H9 (cell line): ENCODE results near the gene ITGAE. TPM values are rescaled to one million over a fixed set of nuclear protein-coding genes. Genes with fewer than 3 reads are reported as not detected.
A peak's percentile ranks its signal among the peaks of the same experiment; 100 is the strongest.

Experiments
- DNase-seq: peaks from one replicate; pipeline ENCODE4 v3.0.0-alpha.2; 2017
- H2AFZ ChIP-seq: one replicate; pipeline ENCODE4 v1.6.1; 2013; ENCODE audit warnings: mild to moderate bottlenecking, low read length, control low read depth, moderate library complexity
- H2AK5ac ChIP-seq: 2 replicates; pipeline ENCODE4 v1.6.1; 2013; ENCODE audit warnings: low read length, control low read depth, mixed read lengths; ENCODE audit not compliant: insufficient read length
- H2BK120ac ChIP-seq: one replicate; pipeline ENCODE4 v1.6.1; 2013; ENCODE audit warnings: low read depth, mild to moderate bottlenecking, low read length, control low read depth, inconsistent platforms; ENCODE audit not compliant: poor library complexity, severe bottlenecking
- H2BK12ac ChIP-seq: 2 replicates; pipeline ENCODE4 v1.6.1; 2013; ENCODE audit warnings: low read length, control low read depth, mixed read lengths, low read depth; ENCODE audit not compliant: insufficient read length
- H2BK15ac ChIP-seq: 2 replicates; pipeline ENCODE4 v1.6.1; 2013; ENCODE audit warnings: low read depth, low read length, control low read depth
- H2BK20ac ChIP-seq: one replicate; pipeline ENCODE4 v1.6.1; 2013; ENCODE audit warnings: low read depth, mild to moderate bottlenecking, low read length, control low read depth, inconsistent platforms; ENCODE audit not compliant: poor library complexity, severe bottlenecking
- H2BK5ac ChIP-seq: 2 replicates; pipeline ENCODE4 v1.6.1; 2013; ENCODE audit warnings: low read length, control low read depth, mixed read lengths; ENCODE audit not compliant: insufficient read length
- H3K14ac ChIP-seq: 2 replicates; pipeline ENCODE4 v1.6.1; 2013; ENCODE audit warnings: low read length, control low read depth; ENCODE audit not compliant: insufficient read depth
- H3K18ac ChIP-seq: 2 replicates; pipeline ENCODE4 v1.6.1; 2013; ENCODE audit warnings: low read depth, mild to moderate bottlenecking, mixed read lengths, low read length, control low read depth; ENCODE audit not compliant: insufficient read length
- H3K23ac ChIP-seq: 2 replicates; pipeline ENCODE4 v1.6.1; 2013; ENCODE audit warnings: low read length, control low read depth, mixed read lengths, low read depth; ENCODE audit not compliant: insufficient read length
- H3K23me2 ChIP-seq: 2 replicates; pipeline ENCODE4 v1.6.1; 2013; ENCODE audit warnings: low read depth, mild to moderate bottlenecking, mixed read lengths, low read length, control low read depth; ENCODE audit not compliant: insufficient read length, poor library complexity, severe bottlenecking
- H3K27ac ChIP-seq: 2 replicates; pipeline ENCODE4 v1.5.1; 2013; ENCODE audit warnings: low read length, control low read depth, mixed read lengths, low read depth; ENCODE audit not compliant: insufficient read length
- H3K27me3 ChIP-seq: 2 replicates; pipeline ENCODE4 v1.6.1; 2013; ENCODE audit warnings: low read length, control low read depth, inconsistent platforms; ENCODE audit not compliant: insufficient read depth
- H3K4ac ChIP-seq: 2 replicates; pipeline ENCODE4 v1.6.1; 2013; ENCODE audit warnings: low read depth, mild to moderate bottlenecking, control low read depth, inconsistent platforms, low read length, moderate library complexity
- H3K4me1 ChIP-seq: 2 replicates; pipeline ENCODE4 v1.6.1; 2013; ENCODE audit warnings: low read length, control low read depth, inconsistent platforms; ENCODE audit not compliant: insufficient read depth
- H3K4me2 ChIP-seq: 2 replicates; pipeline ENCODE4 v1.6.1; 2013; ENCODE audit warnings: low read length, control low read depth, mixed read lengths; ENCODE audit not compliant: insufficient read length, insufficient read depth
- H3K56ac ChIP-seq: 2 replicates; pipeline ENCODE4 v1.6.1; 2013; ENCODE audit warnings: low read depth, mild to moderate bottlenecking, mixed read lengths, low read length, control low read depth; ENCODE audit not compliant: insufficient read length
- H3K79me1 ChIP-seq: 2 replicates; pipeline ENCODE4 v1.6.1; 2013; ENCODE audit warnings: low read depth, mild to moderate bottlenecking, moderate library complexity, low read length, control low read depth, inconsistent platforms; ENCODE audit not compliant: insufficient read depth, poor library complexity, severe bottlenecking
- H3K79me2 ChIP-seq: 2 replicates; pipeline ENCODE4 v1.6.1; 2013; ENCODE audit warnings: low read length, control low read depth, inconsistent platforms; ENCODE audit not compliant: insufficient read depth
- H3K9ac ChIP-seq: 2 replicates; pipeline ENCODE4 v1.6.1; 2013; ENCODE audit warnings: low read length, control low read depth, mixed read lengths; ENCODE audit not compliant: insufficient read length; ENCODE audit errors: extremely low read depth
- H3K9me3 ChIP-seq: one replicate; pipeline ENCODE4 v1.6.1; 2013; ENCODE audit warnings: low read depth, low read length, inconsistent platforms; ENCODE audit not compliant: control insufficient read depth
- H3T11ph ChIP-seq: one replicate; pipeline ENCODE4 v1.6.1; 2013; ENCODE audit warnings: mild to moderate bottlenecking, low read length, control low read depth, inconsistent platforms
- H4K20me1 ChIP-seq: one replicate; pipeline ENCODE4 v1.6.1; 2013; ENCODE audit not compliant: control insufficient read depth, insufficient read length, insufficient read depth
- H4K5ac ChIP-seq: 2 replicates; pipeline ENCODE4 v1.6.1; 2013; ENCODE audit warnings: low read depth, mild to moderate bottlenecking, mixed read lengths, low read length, control low read depth; ENCODE audit not compliant: insufficient read length
- H4K8ac ChIP-seq: replicated peaks from 2 replicates; pipeline ENCODE4 v1.6.1; 2013; ENCODE audit warnings: low read length, control low read depth, mixed read lengths, low read depth; ENCODE audit not compliant: insufficient read length
- H4K91ac ChIP-seq: 2 replicates; pipeline ENCODE4 v1.6.1; 2013; ENCODE audit warnings: low read depth, mild to moderate bottlenecking, moderate library complexity, mixed read lengths, low read length, control low read depth; ENCODE audit not compliant: insufficient read length
- H3K27ac Mint-ChIP-seq, 3 experiments: 2 replicates in 2 of 3; 3 replicates in 1 of 3; pipeline ENCODE4 v1.8.0; 2020 to 2021; ENCODE audit warnings: mixed read lengths in 3 of 3, mild to moderate bottlenecking in 1 of 3, moderate library complexity in 1 of 3
- H3K27me3 Mint-ChIP-seq: 2 replicates; pipeline ENCODE4 v1.8.0; 2021; ENCODE audit warnings: low read depth, mild to moderate bottlenecking, moderate library complexity, mixed read lengths
- H3K36me3 Mint-ChIP-seq, 3 experiments: 2 replicates in 2 of 3; 3 replicates in 1 of 3; pipeline ENCODE4 v1.8.0; 2020 to 2021; ENCODE audit warnings: low read depth in 3 of 3, mixed read lengths in 3 of 3; ENCODE audit not compliant: insufficient read depth in 1 of 3
- H3K4me1 Mint-ChIP-seq, 2 experiments: 2 replicates each; pipeline ENCODE4 v1.8.0; 2020; ENCODE audit warnings: mixed read lengths in 2 of 2
- H3K4me3 Mint-ChIP-seq, 2 experiments: 2 replicates in 1 of 2; 3 replicates in 1 of 2; pipeline ENCODE4 v1.8.0; 2020 to 2021; ENCODE audit warnings: mild to moderate bottlenecking in 2 of 2, mixed read lengths in 2 of 2, moderate library complexity in 1 of 2
- H3K9me3 Mint-ChIP-seq, 2 experiments: 2 replicates in 1 of 2; 3 replicates in 1 of 2; pipeline ENCODE4 v1.8.0; 2020; ENCODE audit warnings: mild to moderate bottlenecking in 2 of 2, mixed read lengths in 2 of 2, moderate library complexity in 1 of 2
- WGBS: extraction: QIAGEN DNeasy Blood & Tissue Kit; methylation state at CpG from one replicate; pipeline ENCODE4 v1.1.7; 2013; ENCODE audit warnings: missing lambda C conversion rate, low lambda C conversion rate, mixed read lengths; ENCODE audit not compliant: insufficient read length; ENCODE audit errors: extremely low coverage; 5-methylcytosine and 5-hydroxymethylcytosine counted together
- total RNA-seq: library from RNA; stranded (reverse); gene quantifications from 2 replicates; pipeline ENCODE4 v1.2.1, GENCODE V29; 2021
- TF ChIP-seq, protein P1 (sequence below): fragments of 200-600 bp; sonication (generic); conservative IDR thresholded peaks from 3 replicates; pipeline ENCODE4 v1.8.0; 2021; ENCODE audit warnings: antibody characterized with exemption, mild to moderate bottlenecking

ITGAE gene
- total RNA-seq, 1 experiment from 2014 or later: 23.5 TPM

DNA sequence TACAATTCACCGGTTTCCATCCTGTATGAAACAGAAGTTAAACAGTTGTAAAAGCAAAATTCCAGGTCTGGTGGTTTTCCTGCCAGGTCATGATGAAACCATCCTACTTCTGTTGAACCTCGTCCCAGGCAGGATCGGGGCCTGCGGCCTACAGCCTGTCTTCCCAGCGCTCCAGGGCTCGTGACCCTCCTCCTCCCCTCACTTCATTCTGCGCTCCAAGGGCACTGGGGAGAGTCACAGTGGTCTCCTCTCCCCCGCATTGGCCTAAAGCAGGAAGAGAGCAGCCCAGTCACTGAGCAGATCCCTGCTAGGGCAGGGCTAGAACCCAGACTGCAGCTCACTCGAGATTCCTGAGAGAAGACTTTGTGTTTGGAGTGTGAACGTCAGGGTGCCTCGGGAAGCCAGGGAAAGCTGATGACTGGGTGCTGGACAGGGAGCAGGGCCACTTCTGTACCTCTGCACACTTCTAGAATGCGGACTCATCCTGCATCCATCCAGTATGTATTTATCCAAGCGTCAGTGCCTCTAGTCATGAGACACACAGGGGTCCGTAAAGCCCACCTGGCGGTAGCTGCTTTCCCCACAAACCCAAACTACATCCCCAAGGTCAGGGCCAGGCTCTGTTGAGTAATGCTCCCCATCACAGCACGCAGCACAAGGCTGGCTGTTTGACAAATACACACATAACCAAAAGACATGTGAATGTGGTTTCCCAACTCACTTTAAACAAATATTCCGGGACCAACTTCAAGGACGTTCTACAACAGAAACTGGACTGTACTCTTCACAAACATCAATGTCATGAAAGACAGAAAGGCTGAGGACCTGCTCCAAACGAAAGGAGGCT is 1.7 kb upstream of the ITGAE start:
- no CpG with 5 or more reads among the region's 19 CpGs for WGBS
- Histone ChIP-seq H4K8ac (no peak overlapping the region), H3K27ac (no peak overlapping the region), H3K27me3 (no peaks in the 10 kb centered on the region), H3K4me2 (no peak overlapping the region), H4K5ac (no peak overlapping the region), H3K4ac (no peak overlapping the region), H3K9ac (no peak overlapping the region), H2BK20ac (no peak overlapping the region), H2BK120ac (no peak overlapping the region), H2AFZ (no peak overlapping the region), H2BK12ac (no peak overlapping the region), H2BK15ac (no peak overlapping the region), H4K91ac (no peak overlapping the region), H3T11ph (no peak overlapping the region), H3K9me3 (no peaks in the 10 kb centered on the region), H3K79me2 (no peaks in the 10 kb centered on the region), H3K56ac (no peak overlapping the region), H3K4me1 (no peaks in the 10 kb centered on the region), H3K14ac (no peak overlapping the region), H3K23me2 (no peaks in the 10 kb centered on the region), H2AK5ac (no peak overlapping the region), H4K20me1 (no peaks in the 10 kb centered on the region), H3K23ac (no peak overlapping the region), H2BK5ac (no peak overlapping the region), H3K79me1 (no peaks in the 10 kb centered on the region), H3K18ac (no peak overlapping the region)
- Mint-ChIP-seq H3K27ac (peak overlapping the region in 1 of 3 experiments; percentile 33; a peak in 1 of 7 replicates), H3K4me1 (peaks cover 0 to 3% of the 10 kb centered on the region in 2 experiments; a peak in 1 of 4 replicates), H3K36me3 (peaks cover 1 to 33% (median 26%) of the 10 kb centered on the region in 3 experiments; a peak in 5 of 7 replicates), H3K4me3 (no peak overlapping the region), H3K27me3 (no peaks in the 10 kb centered on the region; the same call in 1 of the 2 replicates), H3K9me3 (no peaks in the 10 kb centered on the region)
- TF ChIP-seq, protein P1, sequence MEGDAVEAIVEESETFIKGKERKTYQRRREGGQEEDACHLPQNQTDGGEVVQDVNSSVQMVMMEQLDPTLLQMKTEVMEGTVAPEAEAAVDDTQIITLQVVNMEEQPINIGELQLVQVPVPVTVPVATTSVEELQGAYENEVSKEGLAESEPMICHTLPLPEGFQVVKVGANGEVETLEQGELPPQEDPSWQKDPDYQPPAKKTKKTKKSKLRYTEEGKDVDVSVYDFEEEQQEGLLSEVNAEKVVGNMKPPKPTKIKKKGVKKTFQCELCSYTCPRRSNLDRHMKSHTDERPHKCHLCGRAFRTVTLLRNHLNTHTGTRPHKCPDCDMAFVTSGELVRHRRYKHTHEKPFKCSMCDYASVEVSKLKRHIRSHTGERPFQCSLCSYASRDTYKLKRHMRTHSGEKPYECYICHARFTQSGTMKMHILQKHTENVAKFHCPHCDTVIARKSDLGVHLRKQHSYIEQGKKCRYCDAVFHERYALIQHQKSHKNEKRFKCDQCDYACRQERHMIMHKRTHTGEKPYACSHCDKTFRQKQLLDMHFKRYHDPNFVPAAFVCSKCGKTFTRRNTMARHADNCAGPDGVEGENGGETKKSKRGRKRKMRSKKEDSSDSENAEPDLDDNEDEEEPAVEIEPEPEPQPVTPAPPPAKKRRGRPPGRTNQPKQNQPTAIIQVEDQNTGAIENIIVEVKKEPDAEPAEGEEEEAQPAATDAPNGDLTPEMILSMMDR: no peak
- no peak for DNase-seq
